GM21528 (cell line): ENCODE data around the gene TRIM41.
"Not testable (repeated sequence)": the region's sequence is repeated elsewhere in the genome, so short reads cannot be mapped to it uniquely, and the experiment has no call there.

Experiments used
- ATAC-seq: cut with Tn5 transposase; IDR thresholded peaks from one replicate; pipeline ENCODE4 v1.9.1; 2021; ENCODE audit warnings: mild to moderate bottlenecking, moderate library complexity; ENCODE audit not compliant: unreplicated experiment, low FRiP score

Gene TRIM41

DNA sequence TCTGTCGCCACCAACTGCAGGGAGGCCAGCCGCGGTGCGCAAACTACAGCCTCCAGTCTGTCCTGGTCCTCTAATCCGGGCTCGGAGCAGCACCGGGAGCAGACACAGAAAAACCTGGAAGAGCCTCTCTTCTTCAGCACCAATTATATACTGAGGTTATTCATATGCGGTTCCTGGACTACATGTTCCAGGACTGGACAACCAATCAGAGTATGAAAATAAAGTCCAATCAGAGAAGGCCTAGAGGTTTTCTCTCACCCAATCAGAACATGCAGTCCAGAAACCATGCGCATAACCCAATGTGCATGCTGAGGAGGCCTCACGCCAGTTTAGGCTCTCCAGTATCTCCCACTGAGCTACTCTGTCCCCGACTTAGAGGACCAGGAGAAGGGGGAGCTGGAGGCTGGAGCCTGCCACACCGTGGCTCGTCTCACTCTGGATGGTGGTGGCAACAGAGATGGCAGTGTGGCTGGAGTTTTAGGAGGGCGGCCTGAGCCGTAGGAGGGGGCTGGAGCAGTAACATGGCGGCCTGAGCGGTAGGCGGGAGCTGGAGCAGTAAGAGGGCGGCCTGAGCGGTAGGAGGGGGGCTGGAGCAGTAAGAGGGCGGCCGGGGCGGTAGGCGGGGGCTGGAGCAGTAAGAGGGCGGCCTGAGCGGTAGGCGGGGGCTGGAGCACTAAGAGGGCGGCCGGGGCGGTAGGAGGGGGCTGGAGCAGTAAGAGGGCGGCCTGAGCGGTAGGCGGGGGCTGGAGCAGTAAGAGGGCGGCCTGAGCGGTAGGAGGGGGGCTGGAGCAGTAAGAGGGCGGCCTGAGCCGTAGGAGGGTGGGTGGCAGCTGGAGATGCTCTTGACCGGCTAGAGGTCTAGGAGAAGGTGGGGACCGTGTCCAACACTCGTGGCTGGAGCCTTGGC is 58.2 kb downstream of the TRIM41 start:
- ATAC-seq: no peak

DNA sequence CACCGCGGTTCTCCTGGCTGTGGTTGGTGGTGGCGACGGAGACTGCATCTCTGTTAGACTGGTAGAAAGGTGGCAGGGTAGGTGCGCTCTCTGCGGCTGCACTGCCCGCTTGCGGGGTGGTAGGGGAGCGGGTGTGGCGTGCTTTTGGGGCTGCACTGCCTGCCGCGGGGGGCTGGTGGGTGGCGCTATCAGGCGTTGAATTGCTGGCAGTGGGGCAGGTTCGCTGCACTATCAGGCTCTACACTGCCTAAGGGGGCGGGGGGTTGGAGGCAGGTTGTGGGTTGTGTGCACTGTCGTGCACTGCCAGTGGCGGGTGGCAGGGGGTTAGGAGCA is 58.9 kb downstream of the TRIM41 start:
- no peak for ATAC-seq

DNA sequence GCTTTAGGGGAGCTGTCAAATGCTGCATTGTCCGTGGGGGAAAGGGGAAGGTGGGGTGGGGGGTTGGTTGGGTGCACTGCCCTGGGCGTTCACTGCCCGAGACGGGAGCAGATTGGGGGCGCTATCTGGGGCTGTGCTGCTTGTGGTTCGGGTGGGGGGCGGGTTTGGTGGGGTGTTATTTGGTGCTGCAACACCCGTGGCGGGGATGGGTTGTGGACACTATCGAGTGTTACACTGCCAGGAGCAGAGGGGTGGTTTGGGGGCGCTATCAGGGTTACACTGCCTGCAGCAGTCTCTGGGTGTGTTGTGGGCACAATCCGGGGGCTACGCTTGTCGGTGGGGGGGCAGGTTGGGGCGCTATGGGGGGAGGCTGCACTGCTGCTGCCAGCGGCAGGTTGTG is 59.3 kb downstream of the TRIM41 start:
- not testable (repeated sequence) for ATAC-seq

DNA sequence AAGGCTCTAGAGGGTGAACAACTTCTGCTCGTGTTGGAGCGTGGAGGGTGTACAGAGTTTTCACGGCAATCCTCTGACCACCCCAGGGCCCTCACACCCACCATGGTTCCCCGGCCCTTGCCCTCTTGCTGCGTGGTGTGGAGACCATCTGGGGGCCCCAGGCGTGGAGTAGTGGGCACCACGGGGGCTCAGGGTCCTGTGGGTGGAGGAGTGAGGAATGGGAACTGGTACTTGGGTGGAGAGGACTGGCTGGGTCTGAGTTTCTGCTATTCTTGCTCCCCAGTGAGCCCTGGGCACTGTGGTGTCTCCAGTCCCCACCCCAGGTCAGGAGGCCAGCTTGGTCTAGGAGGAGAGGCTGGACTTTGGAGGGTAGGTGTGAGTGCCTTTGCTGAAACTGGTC is 59.8 kb downstream of the TRIM41 start:
- no peak for ATAC-seq

DNA sequence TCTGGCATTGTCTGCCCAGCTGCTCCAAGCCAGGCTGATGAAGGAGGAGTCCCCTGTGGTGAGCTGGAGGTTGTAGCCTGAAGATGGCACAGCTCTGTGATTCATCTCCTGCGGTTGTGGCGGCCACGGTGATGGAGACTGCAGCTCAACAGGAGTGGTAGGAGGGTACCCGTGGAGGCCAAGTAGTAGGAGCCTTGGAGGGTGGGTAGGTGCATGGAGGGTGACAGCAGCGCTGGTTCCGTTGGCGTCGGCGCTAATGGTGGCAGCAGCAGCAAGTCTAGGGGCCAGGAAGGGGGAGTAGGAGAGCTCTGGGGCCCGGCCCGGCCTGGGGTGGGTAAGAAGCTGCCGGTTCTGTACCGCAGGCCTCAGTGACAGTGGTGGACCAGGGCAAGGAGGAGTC is 60.3 kb downstream of the TRIM41 start:
- ATAC-seq: no peak

DNA sequence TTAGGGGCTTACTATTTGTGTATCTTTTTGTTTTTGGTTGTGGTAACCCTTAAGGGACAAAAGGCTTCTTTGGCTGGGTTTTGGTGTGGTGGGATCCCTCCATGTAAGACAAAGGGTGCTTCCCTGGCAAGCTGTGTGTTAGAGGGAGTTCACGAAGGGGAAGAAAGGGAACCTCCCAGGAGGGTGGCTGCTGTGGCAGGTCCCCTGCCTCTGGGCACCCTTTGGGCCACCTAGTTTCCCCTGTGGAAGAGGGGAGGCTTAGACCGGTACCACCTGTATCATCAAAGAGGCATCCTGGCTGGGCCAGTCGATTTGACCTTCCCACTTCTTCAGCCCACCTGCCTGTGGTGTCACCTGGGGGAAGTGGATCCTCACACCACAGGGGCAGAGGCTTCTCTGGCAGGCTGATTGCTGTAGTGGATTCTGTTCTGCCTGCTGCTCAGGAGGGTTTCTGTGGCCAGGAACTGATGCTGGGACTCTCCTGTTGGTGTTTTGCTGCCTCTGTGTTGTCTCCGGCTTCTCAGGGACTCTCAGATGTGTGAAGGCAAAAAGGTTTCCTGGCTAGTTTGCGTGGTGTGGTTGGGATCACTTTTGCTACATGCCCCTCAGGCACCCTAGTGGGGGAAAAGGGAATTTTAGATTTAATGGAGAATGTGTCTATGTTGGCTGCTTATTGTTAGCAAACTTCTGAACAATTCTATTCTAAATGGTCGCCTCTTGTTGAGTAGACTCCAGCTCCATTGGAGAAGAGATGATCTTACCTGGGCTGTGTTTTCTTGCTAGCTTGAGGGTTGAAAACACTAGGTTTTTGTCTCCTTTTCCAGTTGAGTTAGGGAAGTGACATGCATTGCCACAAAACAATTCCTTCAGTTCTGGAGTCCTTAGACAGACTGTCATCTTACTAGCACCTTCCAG is 61.0 kb downstream of the TRIM41 start:
- ATAC-seq: not testable (repeated sequence)
